Pancreas (tissue), 10 donors: ENCODE data around the gene SCGB1C2. TPM values are rescaled to one million over a fixed set of nuclear protein-coding genes. Genes with fewer than 3 reads are reported as not detected.
"Not testable (repeated sequence)": the region's sequence is repeated elsewhere in the genome, so short reads cannot be mapped to it uniquely, and the experiment has no call there.

Experiments
- ATAC-seq, 4 donors: fragments of 200-7000 bp; cut with Tn5 transposase; one replicate each; pipeline versions ENCODE4 v1.8.0 to v1.9.1; 2020; ENCODE audit warnings: mild to moderate bottlenecking in 4 of 4, moderate library complexity in 4 of 4
- DNase-seq, 6 donors: peaks; one replicate each; pipeline ENCODE4 v3.0.0-alpha.2; 2020
- FAIRE-seq: peaks from 2 replicates; lab custom pipeline; 2012; peaks lifted over from hg19 to GRCh38; lab: Jason Lieb, UNC
- H3K27ac ChIP-seq, 4 donors: fragments of 200-600 bp; sonication (generic); 1 replicate in 3 of 4; 2 replicates in 1 of 4; pipeline versions ENCODE4 v1.5.0 to v1.8.0; 2020
- H3K27me3 ChIP-seq, 4 donors: fragments of 200-600 bp; one replicate each; pipeline ENCODE4 v1.8.0; 2021
- H3K36me3 ChIP-seq, 3 donors: fragments of 200-600 bp; sonication (generic) in 1 of 3; one replicate each; pipeline versions ENCODE4 v1.5.0 to v1.8.0; 2020 to 2021
- H3K4me1 ChIP-seq, 3 donors: fragments of 200-600 bp; one replicate each; pipeline ENCODE4 v1.8.0; 2021
- H3K4me3 ChIP-seq, 4 donors: fragments of 200-600 bp; sonication (generic) in 2 of 4; one replicate each; pipeline versions ENCODE4 v1.5.0 to v1.8.0; 2020 to 2021
- H3K9me3 ChIP-seq, 4 donors: fragments of 200-600 bp; one replicate each; pipeline ENCODE4 v1.8.0; 2021
- CTCF ChIP-seq, 4 donors: fragments of 200-600 bp; sonication (generic) in 3 of 4; IDR thresholded peaks; one replicate each; pipeline versions ENCODE4 v1.5.0 to v1.8.0; 2021; ENCODE audit warnings: antibody characterized with exemption in 4 of 4
- WGBS, 2 donors: extraction: QIAGEN DNeasy Blood & Tissue Kit; methylation state at CpG; one replicate each; pipeline ENCODE4 v1.1.7; 2013; 5-methylcytosine and 5-hydroxymethylcytosine counted together
- intact Hi-C, 3 donors: fragments of 100-400 bp; cut with DNase I; formaldehyde crosslinking; loops; one replicate each; pipeline versions ENCODE4 v1.11.1 to v1.14.2; 2022
- polyA plus RNA-seq, 2 donors: library from polyadenylated mRNA; stranded (reverse); fragments of 200-250 nt; gene quantifications; one replicate each; pipeline ENCODE4 v1.2.3, GENCODE V29; 2013
- total RNA-seq, 6 donors: library from RNA; stranded (reverse); fragmentation: NEBNext Ultra II Directional in 4 of 6; extraction: Animal tissue kit (Norgen Biotek cat#: 25700) in 4 of 6; gene quantifications; one replicate each; pipeline versions ENCODE4 v1.2.1 to v1.2.4, GENCODE V29; 2021 to 2023
- donor health status: healthy with polysubstance abuse.
- donor health status: DM: no; HTN: no; CAD: no; lungs with moderate emphysema.
- donor health status: DM: no; HTN: no; CAD: no.
- donor health status: control.
- donor health status: control.
- donor health status: Bipolar disorder and iron deficiency.
- donor health status: DM: yes; HTN: yes; CAD: no.
- donor health status: DM: no; HTN: no; CAD: no.
- donor health status: DM: no; HTN: no; CAD: no.
- donor health status: DM: yes; HTN: yes; CAD: no.

The SCGB1C2 gene
- total RNA-seq (under 1 TPM in 3 of 6 donors, not detected in 3; 0.38 to 0.55 (median 0.50) TPM), polyA plus RNA-seq (not detected)

DNA sequence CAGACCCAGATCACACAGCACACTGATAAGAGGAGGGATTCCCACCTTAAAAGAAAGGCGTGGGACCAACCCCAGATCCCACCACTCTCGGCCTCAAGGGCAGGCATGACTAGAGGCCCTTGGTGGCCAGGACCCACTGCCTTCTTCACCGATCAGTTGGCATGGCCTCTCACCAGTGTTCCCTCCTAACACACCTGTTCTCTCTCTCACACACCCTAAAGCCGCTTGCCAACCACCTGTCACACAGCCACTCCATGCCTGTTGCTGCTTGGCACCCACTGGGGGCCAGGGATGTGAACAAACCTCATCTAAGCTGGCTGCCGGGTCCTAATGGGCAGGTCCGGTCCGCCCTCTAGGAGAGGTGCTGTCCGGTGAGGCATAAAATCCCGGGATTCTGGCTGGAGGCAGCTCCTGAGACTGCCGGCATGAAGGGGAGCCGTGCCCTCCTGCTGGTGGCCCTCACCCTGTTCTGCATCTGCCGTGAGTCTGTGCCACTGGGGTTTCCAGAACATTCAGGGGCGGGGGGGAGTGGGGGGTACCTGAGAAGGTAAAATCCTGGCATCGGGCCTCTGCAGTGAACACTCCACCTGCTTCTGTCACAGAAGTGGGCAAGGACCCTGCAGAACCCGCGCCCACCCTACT lies at the start of gene SCGB1C2:
Gene SCGB1C2, plus strand, starts transcription at position 404 of the 642 bp plus-strand sequence. Its CDS starts 22 bp downstream, at position 426.
- H3K36me3 ChIP-seq, H3K27me3 ChIP-seq, H3K4me3 ChIP-seq, H3K4me1 ChIP-seq, intact Hi-C loops, H3K9me3 ChIP-seq, H3K27ac ChIP-seq, FAIRE-seq: not testable (repeated sequence)
- ATAC-seq (peak; percentile 70 to 83 (median 76)), DNase-seq (peak in 1 of 6 donors; percentile 46)
- WGBS, 2 donors: 47 to 100% methylated on average over 2 to 8 of the region's 16 CpGs

DNA sequence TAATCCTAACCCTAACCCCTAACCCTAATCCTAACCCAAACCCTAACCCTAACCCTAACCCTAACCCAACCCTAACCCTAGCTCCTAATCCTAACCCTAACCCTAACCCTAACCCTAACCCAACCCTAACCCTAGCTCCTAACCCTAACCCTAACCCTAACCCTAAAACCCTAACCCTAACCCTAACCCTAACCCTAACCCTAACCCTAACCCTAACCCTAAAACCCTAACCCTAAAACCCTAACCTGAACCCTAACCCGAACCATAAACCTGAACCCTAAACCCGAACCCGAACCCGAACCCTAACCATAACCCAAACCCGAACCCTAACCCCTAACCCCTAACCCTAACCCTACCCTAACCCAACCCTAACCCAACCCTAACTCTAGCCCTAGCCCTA lies 24.3 kb upstream of the SCGB1C2 start:
- H3K27me3 ChIP-seq, FAIRE-seq, H3K4me1 ChIP-seq, H3K4me3 ChIP-seq, ATAC-seq, H3K36me3 ChIP-seq, H3K27ac ChIP-seq, intact Hi-C loops, H3K9me3 ChIP-seq: not testable (repeated sequence)
- no CpG with 5 or more reads among the region's 5 CpGs for WGBS, 2 donors
- DNase-seq: peak in 1 of 6 donors; percentile 7

DNA sequence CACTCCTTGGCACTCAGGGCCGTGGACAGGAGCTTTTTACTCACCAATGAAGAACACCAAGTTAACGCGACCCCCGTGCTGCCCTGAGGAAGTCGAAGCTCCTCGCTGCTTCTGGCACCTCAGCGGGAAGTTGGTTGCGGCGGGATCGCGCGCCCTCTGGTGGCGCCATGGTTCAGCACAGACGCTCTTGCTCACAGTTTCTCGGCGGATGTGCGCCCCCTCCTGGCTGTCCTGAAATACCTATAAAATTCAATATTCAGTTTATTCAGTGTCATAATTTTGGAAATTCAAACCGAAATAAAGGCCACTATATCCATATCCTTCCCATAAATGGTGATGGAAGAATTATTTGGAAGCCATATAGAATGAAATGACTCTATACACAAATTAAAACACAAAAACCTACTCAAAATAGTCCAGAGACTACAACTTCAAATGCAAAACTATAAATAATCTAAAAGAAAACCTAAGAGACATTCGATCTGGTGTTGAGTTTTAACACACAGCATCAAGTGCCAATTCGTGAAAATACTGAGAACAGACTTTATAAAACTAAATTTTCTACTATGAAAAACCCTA lies 18.9 kb upstream of the SCGB1C2 start:
- H3K4me3 ChIP-seq, H3K36me3 ChIP-seq, FAIRE-seq, H3K4me1 ChIP-seq, intact Hi-C loops, ATAC-seq, H3K27ac ChIP-seq, H3K9me3 ChIP-seq, H3K27me3 ChIP-seq: not testable (repeated sequence)
- peak in 3 of 4 donors; percentile 53 to 64 (median 60) for TF ChIP-seq CTCF (IDR thresholded peaks at IDR 0.05)
- peak in 3 of 6 donors; percentile 44 to 72 (median 68) for DNase-seq
- 1% methylated on average over 16 to 18 of the region's 20 CpGs for WGBS, 2 donors

DNA sequence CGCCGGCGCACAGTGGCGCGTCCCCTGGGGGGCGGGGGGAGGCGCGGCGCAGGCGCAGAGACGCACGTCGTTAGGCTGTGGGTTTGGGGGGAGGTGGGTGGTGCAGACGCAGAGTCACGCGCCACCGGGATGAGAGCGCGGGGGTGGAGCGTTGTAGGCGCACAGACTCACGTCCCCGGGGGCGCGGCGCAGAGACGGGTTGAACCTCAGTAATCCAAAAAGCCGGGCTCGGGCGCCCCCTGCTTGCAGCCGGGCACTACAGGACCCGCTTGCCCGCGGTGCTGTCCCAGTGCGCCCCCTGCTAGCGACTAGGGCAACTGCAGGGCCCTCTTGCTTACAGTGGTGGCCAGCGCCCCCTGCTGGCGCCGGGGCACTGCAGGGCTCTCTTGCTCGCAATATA lies 3.4 kb upstream of the SCGB1C2 start:
- intact Hi-C loops, ATAC-seq: not testable (repeated sequence)
- peak in 3 of 6 donors; percentile 16 to 38 (median 34) for DNase-seq

DNA sequence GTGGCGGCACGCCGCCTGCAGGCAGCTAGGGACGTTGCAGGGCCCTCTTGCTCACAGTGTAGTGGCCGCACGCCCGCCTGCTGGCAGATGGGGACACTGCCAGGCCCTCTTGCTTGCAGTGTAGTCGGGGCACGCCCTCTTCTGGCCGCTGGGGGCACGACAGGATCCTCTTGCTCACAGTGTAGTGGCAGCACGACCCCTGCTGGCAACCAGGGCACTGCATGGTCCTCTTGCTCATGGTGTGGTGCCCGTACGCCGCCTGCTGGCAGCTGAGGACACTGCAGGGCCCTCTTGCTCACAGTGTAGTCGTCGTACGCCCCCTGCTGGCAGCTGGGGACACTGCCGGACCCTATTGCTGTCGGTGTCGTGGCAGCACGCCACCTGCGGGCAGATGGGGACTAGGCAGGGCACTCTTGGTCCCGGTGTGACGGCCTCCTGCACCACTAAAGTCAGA lies 3.0 kb upstream of the SCGB1C2 start:
- H3K27me3 ChIP-seq, H3K36me3 ChIP-seq, intact Hi-C loops, H3K4me1 ChIP-seq, H3K9me3 ChIP-seq, FAIRE-seq, H3K27ac ChIP-seq, H3K4me3 ChIP-seq: not testable (repeated sequence)
- 70 to 81% methylated on average over 5 to 13 of the region's 25 CpGs for WGBS, 2 donors
- ATAC-seq: peak; percentile 29 to 58 (median 50)
- peak in 2 of 6 donors; percentile 34 to 47 for DNase-seq

More for the DNA sequence above, 3.4 kb upstream of the SCGB1C2 start:
- 89 to 100% methylated on average over 1 to 14 of the region's 40 CpGs for WGBS, 2 donors
- not testable (repeated sequence) for H3K27ac ChIP-seq, H3K9me3 ChIP-seq, H3K4me3 ChIP-seq, H3K4me1 ChIP-seq, FAIRE-seq, H3K36me3 ChIP-seq, H3K27me3 ChIP-seq

DNA sequence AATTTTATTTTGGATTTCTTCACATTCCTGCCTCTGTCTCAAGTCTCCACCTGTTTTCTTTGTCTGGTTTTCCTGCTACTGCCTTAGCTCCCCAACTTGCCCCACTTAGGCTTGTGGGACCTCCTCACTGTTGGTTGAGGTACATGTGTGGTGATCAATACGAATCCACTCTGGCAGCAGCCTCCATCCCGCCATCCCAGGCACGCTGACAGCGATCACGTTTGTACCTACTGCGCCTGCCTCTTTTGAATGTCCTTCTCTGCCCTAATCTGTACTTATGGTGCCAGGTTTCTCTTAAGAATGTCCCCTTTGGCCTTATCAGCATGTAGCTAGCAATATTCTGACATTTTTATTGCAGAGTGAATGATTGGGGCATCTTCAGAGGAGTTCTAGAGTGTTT lies 2.3 kb upstream of the SCGB1C2 start:
- H3K27me3 ChIP-seq, intact Hi-C loops, H3K4me1 ChIP-seq, H3K36me3 ChIP-seq, H3K9me3 ChIP-seq, FAIRE-seq, ATAC-seq, H3K27ac ChIP-seq, H3K4me3 ChIP-seq: not testable (repeated sequence)
- DNase-seq: peak in 3 of 6 donors; percentile 10 to 35 (median 30)
- WGBS, 2 donors: 65 to 73% methylated on average over 6 of the region's 6 CpGs

GRCh38 chr17:135895-136294 lies 1.5 kb upstream of the SCGB1C2 start:
- intact Hi-C loops: not testable (repeated sequence)
- no CpG with 5 or more reads among the region's 1 CpG for WGBS, 2 donors

More at GRCh38 chr17:135895-136294, 1.5 kb upstream of the SCGB1C2 start:
- not testable (repeated sequence) for H3K27ac ChIP-seq, DNase-seq, H3K27me3 ChIP-seq, FAIRE-seq, H3K4me3 ChIP-seq, H3K4me1 ChIP-seq, H3K36me3 ChIP-seq, ATAC-seq, H3K9me3 ChIP-seq
